HG03139 (cell line): ENCODE measurements around the gene PCSK6.
"Not testable (repeated sequence)": the region's sequence is repeated elsewhere in the genome, so short reads cannot be mapped to it uniquely, and the experiment has no call there.

Experiments used
- ATAC-seq: cut with Tn5 transposase; IDR thresholded peaks from one replicate; pipeline ENCODE4 v1.9.1; 2021; ENCODE audit not compliant: unreplicated experiment

Gene PCSK6

DNA sequence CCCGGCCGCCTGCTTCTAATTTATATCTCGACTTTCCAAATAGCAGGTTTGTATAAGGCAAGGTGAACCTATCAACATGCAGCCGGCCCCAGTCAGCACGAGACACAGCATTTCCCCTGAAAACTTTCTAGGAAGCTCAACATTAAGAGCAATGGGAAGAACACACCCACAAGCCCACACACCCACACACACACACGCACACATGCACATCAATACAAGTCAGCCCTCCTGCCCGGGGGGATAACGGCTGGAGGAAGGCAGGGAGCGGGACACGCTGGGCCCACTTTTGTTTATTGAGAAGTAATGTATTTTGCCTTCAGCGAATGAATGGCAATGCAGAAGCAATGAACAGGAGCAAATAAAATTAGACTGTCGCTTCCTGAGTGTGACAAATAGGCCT is 83.5 kb downstream of the PCSK6 start:
- ATAC-seq = no peak

DNA sequence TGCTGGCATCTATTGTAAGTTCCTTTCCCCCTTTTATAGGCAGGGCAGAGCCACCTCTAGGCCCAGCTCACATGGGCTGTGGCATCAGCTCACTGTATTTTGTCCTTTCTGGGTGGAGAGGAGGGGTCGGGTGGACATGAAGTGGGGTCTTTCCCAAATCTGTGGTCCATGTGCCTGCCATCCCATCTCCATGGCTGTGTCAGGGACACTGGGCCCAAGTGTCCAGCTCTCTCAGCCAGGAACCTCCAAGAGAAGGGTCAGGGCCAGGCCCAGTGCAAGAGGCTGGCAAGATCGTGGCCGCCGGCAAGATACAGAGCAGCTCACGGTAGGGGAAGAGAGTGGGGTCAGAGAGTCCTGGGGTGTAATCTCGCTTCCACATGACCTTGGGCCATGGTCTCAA is 85.3 kb downstream of the PCSK6 start:
- no peak for ATAC-seq

DNA sequence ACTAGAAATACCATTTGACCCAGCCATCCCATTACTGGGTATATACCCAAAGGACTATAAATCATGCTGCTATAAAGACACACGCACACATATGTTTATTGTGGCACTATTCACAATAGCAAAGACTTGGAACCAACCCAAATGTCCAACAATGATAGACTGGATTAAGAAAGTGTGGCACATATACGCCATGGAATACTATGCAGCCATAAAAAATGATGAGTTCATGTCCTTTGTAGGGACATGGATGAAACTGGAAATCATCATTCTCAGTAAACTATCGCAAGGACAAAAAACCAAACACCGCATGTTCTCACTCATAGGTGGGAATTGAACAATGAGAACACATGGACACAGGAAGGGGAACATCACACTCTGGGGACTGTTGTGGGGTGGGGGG is 86.6 kb downstream of the PCSK6 start:
- ATAC-seq = not testable (repeated sequence)

DNA sequence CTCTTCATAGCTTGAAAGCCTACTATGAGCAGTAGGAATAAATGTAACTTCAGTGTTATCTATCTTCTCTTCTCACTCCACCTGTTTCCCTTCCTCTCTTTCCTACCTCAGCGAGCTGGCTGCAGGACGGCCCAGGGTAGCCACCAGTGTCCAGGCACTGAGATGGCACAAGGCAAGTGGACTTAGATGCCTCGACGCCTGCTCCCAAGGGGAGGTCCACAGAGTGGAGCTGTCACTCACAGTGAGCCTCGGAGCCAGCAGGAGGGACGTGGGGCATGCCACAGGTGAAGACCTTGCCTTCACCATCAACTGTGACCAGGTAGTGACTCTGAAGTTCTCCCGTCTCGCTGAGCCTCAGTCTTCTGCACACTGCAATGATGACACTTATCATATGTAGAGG is 88.2 kb downstream of the PCSK6 start:
- no peak for ATAC-seq

DNA sequence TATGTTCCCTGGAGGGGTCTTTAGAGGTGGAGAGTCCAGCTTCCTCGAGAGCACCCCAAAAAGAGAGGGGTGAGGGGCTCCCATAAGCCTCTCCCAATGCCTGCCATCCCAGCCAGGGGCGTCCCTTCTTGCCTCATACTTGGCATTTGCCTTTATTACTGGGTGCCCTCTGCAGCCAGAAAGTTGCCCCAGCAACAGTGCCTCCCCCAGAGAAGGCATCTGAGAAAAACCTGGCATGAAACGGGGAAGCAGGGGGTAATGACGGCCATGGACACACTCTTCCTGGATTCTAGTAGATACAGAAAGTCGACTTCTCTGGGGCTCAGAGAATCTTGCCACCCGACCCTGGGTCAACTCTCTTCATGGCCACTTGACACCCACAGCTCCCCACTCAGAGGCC is 90.1 kb downstream of the PCSK6 start:
- ATAC-seq = no peak

DNA sequence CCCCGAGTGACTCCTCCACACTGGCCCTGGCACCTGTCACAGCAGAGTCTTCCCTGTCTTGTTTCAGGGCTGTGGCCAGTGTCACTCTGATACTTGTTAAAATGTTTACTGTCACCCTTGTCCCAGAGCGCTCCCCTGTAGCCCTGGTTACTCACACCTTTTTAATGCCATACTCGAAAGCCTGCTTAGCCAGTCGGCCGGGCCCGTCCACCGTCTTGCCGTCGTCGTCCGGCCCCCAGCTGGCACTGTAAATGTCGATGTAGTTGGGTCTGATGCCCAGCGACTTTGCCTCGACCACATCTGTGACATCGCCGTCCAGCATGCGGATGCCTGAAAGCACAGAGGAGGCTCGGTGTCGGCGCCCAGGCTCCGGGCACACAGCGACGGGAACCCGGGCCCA is 91.3 kb downstream of the PCSK6 start:
- ATAC-seq = no peak

DNA sequence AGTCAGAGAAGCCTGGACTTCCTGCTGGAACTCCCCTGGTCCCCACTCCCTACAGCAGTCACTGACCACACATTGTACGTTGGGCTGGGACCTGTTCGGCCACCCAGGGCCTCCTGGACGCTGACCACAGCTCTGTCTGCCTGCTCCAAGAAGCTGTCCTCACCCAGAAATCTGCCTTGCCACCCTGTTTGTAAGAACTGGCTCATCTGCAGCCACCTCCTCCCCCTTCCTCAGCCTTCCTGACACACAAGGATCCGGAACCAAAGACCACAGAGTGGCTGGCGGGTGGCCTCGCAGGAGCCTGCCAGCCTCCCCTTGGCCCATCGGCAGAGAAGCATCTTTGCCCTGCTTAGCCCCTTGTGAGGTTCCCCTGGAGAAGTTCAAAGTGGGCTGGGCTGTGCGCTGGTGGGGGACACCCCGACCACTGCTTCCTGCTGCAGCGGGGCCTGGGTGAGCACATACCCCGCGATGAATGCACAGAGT is 91.9 kb downstream of the PCSK6 start:
- ATAC-seq = no peak

DNA sequence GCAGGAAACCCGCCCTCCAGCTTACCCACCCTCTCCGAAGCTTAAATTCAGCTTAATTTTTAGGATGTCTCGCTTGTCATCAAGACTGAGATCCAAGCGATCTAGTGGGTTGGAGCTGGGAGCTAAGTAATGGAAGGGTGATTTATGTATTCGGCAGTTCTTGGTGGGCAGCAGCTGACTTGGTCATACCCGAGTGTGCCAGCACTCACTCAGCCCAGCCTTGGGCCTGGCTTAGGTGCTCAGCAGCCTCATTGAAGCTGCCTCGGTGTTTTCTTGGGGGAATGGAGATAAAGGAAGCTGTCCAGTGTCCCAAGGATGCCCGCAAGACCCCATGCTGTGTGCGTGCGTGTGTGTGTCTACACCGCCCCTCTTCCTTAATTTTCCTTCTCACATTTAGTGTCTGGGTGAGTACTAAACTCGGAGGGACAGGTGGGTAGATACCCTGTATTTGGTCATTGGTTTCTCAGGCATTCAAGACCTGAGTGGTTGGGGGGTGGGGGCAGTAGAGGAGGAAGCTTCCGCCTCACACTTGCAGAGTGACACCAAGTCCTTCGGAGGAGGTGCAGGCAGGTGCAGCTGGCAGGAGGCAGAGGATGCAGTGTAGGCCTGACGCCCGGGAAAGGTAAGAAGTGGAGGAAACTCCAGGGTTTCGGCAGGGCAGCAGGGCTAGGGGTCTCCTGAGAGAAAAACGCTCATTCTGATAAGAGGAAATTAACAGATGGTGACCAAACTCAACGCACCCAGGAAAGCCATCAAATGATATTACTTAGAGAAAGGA is 92.8 kb downstream of the PCSK6 start:
- ATAC-seq = no peak

DNA sequence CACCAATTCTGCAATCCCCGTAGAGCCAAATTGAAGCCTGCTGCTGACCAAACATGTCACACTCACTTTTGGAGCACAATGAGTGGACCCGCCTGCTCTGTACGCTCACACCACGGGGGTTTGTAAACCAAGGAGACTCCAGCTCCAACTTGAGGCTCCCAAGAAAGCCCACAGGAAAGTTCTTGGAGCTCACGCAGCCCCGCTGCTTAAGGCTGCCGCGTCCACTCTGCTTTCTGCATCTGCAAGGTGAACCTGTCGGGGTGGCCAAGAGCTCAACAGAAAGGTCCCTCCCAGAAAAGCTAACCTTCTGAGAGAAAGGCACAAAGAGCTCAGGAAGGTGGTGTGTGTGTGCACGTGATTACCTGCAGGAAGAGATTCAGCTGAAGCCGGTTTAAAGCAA is 94.9 kb downstream of the PCSK6 start:
- ATAC-seq = no peak

DNA sequence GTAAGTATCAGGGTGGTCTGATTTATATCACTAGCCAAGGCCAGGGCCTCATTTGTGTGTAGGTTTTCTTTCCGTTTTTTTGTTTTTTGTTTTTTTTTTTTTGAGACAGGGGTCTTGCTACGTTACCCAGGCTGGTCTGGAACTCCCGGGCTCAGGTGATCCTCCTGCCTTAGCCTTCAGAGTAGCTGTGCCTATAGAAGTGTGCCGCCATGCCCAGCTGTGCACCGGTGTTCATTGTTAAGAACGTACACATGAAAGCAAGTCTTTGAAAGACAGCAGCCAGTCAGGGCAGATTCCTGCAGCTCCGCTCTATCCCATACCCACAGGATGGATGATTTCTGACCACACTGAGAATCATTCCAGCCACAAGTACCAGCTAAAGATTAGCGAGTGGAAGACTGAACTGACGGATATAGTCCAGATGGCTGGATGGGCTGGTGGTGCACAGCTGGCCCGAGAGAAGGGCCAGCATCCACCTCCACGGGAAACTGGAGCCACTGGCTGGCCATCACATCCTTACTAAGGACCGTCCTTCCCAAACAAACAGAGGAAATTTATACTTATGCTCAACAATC is 95.4 kb downstream of the PCSK6 start:
- ATAC-seq = no peak

DNA sequence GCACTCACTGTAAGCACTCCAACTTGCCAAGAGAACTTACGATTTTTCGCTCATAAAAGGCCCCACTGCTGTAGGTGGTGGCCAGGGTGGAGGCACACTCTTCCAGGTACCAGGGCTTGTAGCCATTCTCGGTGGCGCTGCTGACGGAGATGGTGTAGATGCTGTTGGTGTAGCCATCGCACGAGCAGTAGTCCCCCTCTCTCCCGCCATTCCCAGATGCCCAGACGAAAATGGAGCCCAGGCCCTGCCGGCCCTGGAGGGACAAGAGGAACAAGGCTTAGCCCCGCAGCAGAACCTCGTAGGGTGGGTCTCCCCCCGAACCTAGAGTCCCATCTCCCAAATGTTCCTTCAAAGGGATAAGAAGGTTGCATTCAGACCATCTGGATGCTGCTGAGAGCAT is 96.3 kb downstream of the PCSK6 start:
- ATAC-seq = no peak

DNA sequence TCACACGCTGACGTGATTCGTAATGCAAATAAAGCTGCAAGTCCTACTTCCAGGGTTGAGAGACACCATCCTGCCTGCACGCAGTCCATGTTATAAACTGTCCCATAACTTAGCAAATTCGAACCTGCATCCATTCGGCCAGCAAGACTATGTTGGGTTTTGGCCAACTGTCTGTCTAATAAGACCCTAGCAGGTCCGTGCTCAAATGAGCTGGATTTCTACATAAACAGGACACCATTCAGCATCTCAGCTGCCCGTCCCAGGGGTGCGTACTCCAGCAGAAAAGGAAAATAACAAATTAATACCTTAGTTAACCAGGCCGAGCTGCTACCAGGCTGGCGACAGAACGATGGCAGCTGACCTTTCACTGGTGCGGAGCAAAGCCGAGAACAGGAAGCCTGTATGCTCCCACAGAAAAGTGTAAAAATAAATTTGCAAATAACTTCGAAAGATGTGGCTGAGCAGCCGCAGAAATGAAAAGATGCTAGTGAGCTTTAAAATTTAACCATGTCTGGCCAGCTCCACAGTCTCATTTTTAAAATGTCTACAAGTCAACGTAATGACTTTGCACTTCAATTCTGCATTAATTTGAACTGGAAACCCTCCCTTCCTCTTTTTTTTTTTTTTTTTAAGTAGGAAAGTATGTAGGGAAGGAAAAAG is 97.4 kb downstream of the PCSK6 start:
- ATAC-seq = peak; percentile 71

DNA sequence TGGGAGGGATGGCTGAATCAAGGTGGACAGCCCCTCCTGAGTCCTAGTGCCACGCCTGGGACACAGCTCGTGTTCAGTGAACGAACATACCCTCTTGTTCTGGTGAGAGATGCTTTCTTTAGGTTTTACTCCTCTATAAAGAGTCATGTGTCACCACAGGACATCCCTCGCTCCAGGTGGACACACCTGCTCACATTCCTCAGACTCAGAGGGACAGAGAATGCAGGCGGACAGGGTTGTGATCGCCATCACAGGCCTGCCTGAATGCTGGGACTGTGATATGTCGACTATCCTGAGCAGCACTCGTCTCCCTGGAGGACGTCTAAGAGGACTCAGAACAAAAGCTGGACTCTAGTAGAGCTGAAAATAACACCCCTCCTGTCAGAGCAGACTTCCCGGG is 98.1 kb downstream of the PCSK6 start:
- ATAC-seq = no peak

DNA sequence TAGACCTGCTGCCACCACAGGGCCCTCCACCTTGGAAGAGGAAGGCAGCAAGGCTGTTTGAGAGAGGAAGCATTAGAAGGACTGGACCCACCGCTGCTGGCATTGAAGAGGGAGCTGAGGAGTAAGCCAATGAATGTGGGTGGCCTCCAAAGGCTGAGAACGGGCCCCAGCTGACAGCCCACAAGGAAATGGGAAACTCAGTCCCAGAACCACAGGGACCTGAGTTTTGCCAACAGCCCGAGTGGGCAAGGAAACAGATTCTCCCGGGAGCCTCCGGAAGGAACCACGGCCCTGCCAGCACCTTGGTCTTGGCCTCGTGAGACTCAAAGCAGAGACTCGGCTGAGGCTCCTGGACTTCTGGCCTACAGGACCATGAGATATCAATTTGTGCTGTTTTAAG is 99.0 kb downstream of the PCSK6 start:
- ATAC-seq = no peak

DNA sequence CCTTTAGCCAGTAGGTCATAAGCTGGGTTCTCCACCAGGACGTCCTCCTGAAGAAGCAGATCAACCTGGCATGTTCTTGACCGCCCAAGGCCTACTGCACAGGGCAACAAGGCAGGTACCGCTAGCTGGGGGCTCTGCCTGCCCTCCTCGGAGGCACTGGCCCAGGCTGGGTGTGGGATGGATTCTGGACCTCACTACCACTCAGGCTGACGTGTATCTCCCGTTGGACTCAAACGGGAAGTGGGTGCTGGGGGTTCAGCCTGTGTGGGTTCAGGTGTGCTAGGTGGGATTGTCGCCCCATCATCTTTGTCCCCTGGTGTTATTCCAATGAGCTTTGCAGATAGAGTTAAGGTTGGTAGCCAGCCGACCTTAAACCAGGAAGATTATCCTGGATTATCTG is 99.4 kb downstream of the PCSK6 start:
- ATAC-seq = no peak

DNA sequence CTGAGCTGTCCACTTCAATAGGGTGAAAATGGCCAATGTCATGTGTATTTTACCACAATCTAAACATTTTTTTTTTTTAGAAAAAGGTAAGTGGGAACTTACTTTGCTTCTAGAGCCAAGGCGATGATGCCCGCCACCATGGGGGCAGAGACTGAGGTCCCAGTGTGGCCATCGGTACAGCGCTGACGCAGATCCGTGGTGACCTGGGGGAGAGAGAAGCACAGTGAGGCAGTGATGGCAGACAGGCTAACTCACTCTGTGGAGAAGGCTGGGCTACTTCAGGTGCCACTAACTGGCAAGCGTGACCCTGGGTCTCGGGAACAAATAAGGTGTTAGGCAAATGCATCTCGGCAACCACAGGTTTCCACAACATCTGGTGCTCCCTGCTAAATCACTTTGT is 100.1 kb downstream of the PCSK6 start:
- ATAC-seq = no peak

DNA sequence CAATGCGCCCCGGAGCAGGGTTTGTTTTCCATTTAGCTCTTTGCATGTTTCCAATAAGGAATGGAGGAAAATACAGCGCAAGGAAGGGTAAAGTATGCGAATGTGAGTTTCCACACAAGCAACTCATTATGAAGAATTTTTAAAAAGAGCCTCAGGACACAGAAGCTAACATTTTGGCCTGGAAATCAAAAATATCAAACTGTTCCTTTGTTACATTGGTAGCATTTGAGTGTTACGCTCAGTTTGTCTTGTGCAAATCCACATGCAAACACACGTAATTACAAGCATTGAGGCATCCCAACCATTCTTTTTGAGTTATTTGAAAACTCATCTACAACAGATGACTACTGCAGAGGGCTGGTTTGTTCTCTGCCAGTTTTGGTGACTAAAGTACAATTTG is 101.5 kb downstream of the PCSK6 start:
- no peak for ATAC-seq

DNA sequence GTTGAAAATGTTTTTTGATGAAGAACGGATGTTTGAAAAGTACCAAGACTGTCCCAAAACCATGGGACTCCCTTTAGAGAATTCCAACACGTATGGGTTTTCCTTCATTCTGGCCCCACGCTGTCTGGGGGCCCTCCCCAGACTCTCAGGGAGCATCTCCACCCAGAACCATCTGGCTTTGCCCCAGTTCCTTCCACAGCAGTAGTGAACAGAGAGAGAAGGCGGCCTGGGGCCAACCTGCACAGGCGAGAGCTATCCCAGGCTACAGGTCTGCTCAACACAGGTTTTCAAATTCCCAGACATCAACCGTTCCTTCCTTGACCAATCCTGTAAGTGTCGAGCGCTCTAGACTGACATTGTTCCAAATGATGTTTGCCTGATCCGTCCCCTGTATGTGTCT is 101.9 kb downstream of the PCSK6 start:
- ATAC-seq = no peak

DNA sequence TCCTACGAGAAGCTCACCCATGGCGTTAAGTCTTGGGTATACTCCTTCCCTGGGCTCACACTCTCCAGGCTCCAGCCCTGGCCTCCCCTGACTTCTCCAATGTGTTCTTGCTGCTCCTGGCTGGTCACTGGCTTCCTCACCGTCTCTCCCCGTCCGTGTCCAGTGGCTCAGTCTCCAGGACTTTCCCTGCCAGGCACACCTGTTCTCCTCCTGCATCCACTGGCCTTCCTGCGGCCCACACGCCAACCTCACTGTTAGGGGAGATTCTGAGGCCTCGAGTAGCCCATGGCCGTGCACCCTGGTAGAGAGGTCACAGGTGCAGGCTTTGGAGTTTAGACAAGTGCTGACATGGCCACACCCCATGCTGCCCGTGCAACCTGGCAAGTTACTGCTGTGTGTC is 102.5 kb downstream of the PCSK6 start:
- ATAC-seq = no peak

DNA sequence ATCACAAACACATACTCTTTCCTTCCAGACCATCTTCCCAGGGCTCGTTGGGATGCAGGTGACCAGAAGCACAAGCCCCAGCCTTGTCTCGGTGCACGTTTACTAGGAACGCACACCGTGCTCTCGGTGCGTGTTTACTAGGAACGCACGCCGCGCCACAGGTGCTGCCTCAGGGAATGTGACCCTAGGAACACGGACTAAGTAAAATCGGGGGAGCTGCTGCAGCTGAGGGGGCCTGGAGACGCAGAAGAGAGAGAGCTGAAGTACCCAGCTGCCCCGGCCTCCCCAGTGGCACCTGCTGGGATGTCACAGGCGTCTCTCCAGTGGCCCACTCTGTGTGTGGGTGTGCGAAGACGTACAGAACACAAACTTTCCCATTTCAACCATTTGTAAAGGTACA is 103.5 kb downstream of the PCSK6 start:
- ATAC-seq = no peak

DNA sequence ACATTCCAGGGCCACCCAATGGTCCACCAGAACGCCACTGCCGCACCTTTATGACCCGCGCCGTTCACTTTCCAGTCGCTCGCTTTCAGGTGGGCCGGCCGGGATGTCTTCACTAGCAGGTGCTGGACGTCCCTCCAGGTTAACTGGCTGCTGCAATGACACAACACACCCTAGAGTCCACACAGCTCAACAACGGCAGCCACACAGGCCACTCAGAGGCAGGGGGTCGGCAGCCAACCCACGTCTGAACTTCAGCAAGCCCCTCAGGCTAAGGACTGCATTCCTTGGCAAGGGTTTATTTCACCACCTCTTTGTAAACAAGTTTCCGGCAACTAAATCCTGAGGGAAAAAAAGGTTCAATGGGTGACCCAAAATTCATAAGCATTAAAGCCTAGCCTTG is 105.2 kb downstream of the PCSK6 start:
- no peak for ATAC-seq

DNA sequence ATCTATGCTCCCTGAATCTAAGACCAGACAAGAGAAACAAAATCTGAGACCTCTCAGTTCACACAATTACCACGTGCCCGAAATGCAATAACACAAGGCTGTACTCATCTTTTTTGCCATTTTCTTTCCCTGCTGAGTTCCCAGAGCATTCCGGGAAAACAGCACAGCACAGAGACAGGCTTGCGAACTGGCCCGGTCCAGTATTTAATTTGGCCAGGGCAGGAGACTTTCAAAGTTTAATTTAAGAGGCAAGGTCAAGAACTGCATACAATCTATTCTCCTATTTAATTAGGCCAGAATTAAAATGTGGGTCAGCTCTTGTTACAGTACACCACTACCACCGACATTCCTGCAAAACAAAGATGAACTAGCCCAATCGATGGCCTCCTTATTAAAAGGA is 107.0 kb downstream of the PCSK6 start:
- no peak for ATAC-seq
